Measurements from ENCODE around the gene DPP6.

The DPP6 gene

GRCh38 chr7:154783281-154783909 is 731.2 kb downstream of the DPP6 start:
- no peak for DNase-seq

- DNase-seq, result no peak
Measured at GRCh38 chr7:154785898-154786297, 733.7 kb downstream of the DPP6 start.

GRCh38 chr7:154789404-154789803 is 737.2 kb downstream of the DPP6 start:
- DNase-seq, result no peak

- no peak for DNase-seq
Measured at GRCh38 chr7:154791611-154792010, 739.4 kb downstream of the DPP6 start.

GRCh38 chr7:154792436-154793055 is 740.3 kb downstream of the DPP6 start:
- DNase-seq, result no peak

GRCh38 chr7:154794147-154794780 is 742.1 kb downstream of the DPP6 start:
- DNase-seq, result no peak

GRCh38 chr7:154795014-154795413 is 742.8 kb downstream of the DPP6 start:
- no peak for DNase-seq

- DNase-seq, result no peak
Measured at GRCh38 chr7:154795437-154795836, 743.2 kb downstream of the DPP6 start.

GRCh38 chr7:154804449-154804848 is 752.3 kb downstream of the DPP6 start:
- no peak for DNase-seq

- DNase-seq, result no peak
Measured at GRCh38 chr7:154812027-154812426, 759.8 kb downstream of the DPP6 start.

- DNase-seq, result no peak
Measured at GRCh38 chr7:154817224-154817896, 765.2 kb downstream of the DPP6 start.

GRCh38 chr7:154827007-154827406 is 774.8 kb downstream of the DPP6 start:
- DNase-seq, result no peak

GRCh38 chr7:154832557-154833138 is 780.5 kb downstream of the DPP6 start:
- DNase-seq, result no peak

- no peak for DNase-seq
Measured at GRCh38 chr7:154836021-154836448, 783.8 kb downstream of the DPP6 start.

- DNase-seq, result no peak
Measured at GRCh38 chr7:154837087-154837486, 784.9 kb downstream of the DPP6 start.

GRCh38 chr7:154837622-154838021 is 785.4 kb downstream of the DPP6 start:
- no peak for DNase-seq

GRCh38 chr7:154840086-154840485 is 787.9 kb downstream of the DPP6 start:
- DNase-seq, result no peak

- DNase-seq, result no peak
Measured at GRCh38 chr7:154841731-154842331, 789.6 kb downstream of the DPP6 start.

- no peak for DNase-seq
Measured at GRCh38 chr7:154842591-154842990, 790.4 kb downstream of the DPP6 start.

GRCh38 chr7:154843670-154844237 is 791.6 kb downstream of the DPP6 start:
- DNase-seq, result no peak

GRCh38 chr7:154844499-154844898 is 792.3 kb downstream of the DPP6 start:
- no peak for DNase-seq

- no peak for DNase-seq
Measured at GRCh38 chr7:154844955-154845354, 792.8 kb downstream of the DPP6 start.

GRCh38 chr7:154848464-154848863 is 796.3 kb downstream of the DPP6 start:
- DNase-seq, result no peak
